ENCODE measurements around the gene ACP2. TPM values are rescaled to one million over a fixed set of nuclear protein-coding genes. Genes with fewer than 3 reads are reported as not detected.

Gene ACP2
- polyA plus RNA-seq, 1 of the 3 experiments (the other 2 are of a cell fraction) = 17.5 TPM

- peaks cover 26% of the 10 kb centered on the region for H3F3A ChIP-seq (replicated peaks; ENCODE audit: insufficient read depth)
- H3K4me3 ChIP-seq (ENCODE audit: low read depth in 2 of 2, low read length in 1 of 2) = no peak overlapping the region
- H3K79me2 ChIP-seq (ENCODE audit: insufficient read depth) = no peaks in the 10 kb centered on the region
- CTCF ChIA-PET = interaction anchor here (0.8 to 1.9 kb wide), 6 partner anchors 8 to 113 kb away, joined by 3 to 7 read pairs (median 4); partner anchors contain the start of gene NR1H3
- no peak overlapping the region for H3K4me2 ChIP-seq
- H3K4me1 ChIP-seq (ENCODE audit: control insufficient read depth in 1 of 2, insufficient read depth in 2 of 2, low read depth in 1 of 2, low read length in 1 of 2) = no peaks in the 10 kb centered on the region; a peak in 2 of 4 replicates
- POLR2A ChIA-PET = no interaction called here
- peaks cover 27 to 48% of the 10 kb centered on the region in 2 experiments for H3K36me3 ChIP-seq (replicated peaks in 1 of 2; ENCODE audit: control insufficient read depth in 1 of 2, insufficient read depth in 2 of 2, low read length in 1 of 2)
- no peaks in the 10 kb centered on the region for H3K9me2 ChIP-seq
- TF ChIP-seq TEAD4 (IDR thresholded peaks at IDR 0.05; ENCODE audit: borderline replicate concordance, insufficient read depth) = no peak
- TF ChIP-seq JUND (IDR thresholded peaks at IDR 0.05) = no peak
- no peak for TF ChIP-seq RAD21 (IDR thresholded peaks at IDR 0.05; ENCODE audit: low read length)
- no peak for TF ChIP-seq EP300 (IDR thresholded peaks at IDR 0.05; ENCODE audit: borderline replicate concordance in 1 of 2, low read depth in 1 of 2, low read length in 1 of 2)
- no peak for TF ChIP-seq MEF2A (IDR thresholded peaks at IDR 0.05; ENCODE audit: borderline replicate concordance, low read depth)
- no peaks in the 10 kb centered on the region for H4K20me1 ChIP-seq (ENCODE audit: insufficient read depth)
- peak; percentile 3 for DNase-seq
- H3K9me3 ChIP-seq = no peaks in the 10 kb centered on the region
- 92% methylated on average over 3 of the region's 3 CpGs for WGBS (ENCODE audit: low lambda C conversion rate)
- no peak overlapping the region for H2AFZ ChIP-seq (ENCODE audit: low read depth)
- no peaks in the 10 kb centered on the region for H3K27me3 ChIP-seq (ENCODE audit: insufficient read depth)
- no peak overlapping the region for H3K9ac ChIP-seq
- H3K27ac ChIP-seq (ENCODE audit: low read depth in 2 of 2, low read length in 1 of 2) = peak overlapping the region in 1 of 2 experiments; percentile 6; a peak in 1 of 4 replicates
These were observed 6.7 kb downstream of the ACP2 start for GRCh38 chr11:47241841-47242301.

- no peaks in the 10 kb centered on the region for H3K79me2 ChIP-seq (ENCODE audit: insufficient read depth)
- peak; percentile 7 for DNase-seq
- WGBS (ENCODE audit: low lambda C conversion rate) = 98% methylated on average over 9 of the region's 10 CpGs
- no peak for TF ChIP-seq NRF1 (IDR thresholded peaks at IDR 0.05; ENCODE audit: low read depth, low read length)
- TF ChIP-seq REST (IDR thresholded peaks at IDR 0.05; ENCODE audit: low read depth, low read length) = no peak
- TF ChIP-seq CTCF (IDR thresholded peaks at IDR 0.05) = no peak
- TF ChIP-seq FOSL2 (IDR thresholded peaks at IDR 0.05; ENCODE audit: borderline replicate concordance, low read depth) = no peak
- H3K9me2 ChIP-seq = no peaks in the 10 kb centered on the region
- peaks cover 40% of the 10 kb centered on the region for H3F3A ChIP-seq (replicated peaks; ENCODE audit: insufficient read depth)
- no peaks in the 10 kb centered on the region for H4K20me1 ChIP-seq (ENCODE audit: insufficient read depth)
- H3K36me3 ChIP-seq (replicated peaks in 1 of 2; ENCODE audit: control insufficient read depth in 1 of 2, insufficient read depth in 2 of 2, low read length in 1 of 2) = peaks cover 41 to 45% of the 10 kb centered on the region in 2 experiments
- no peak overlapping the region for H3K4me3 ChIP-seq (ENCODE audit: low read depth in 2 of 2, low read length in 1 of 2)
- H3K27me3 ChIP-seq (ENCODE audit: insufficient read depth) = no peaks in the 10 kb centered on the region
- no peak overlapping the region for H2AFZ ChIP-seq (ENCODE audit: low read depth)
- ChIA-PET POLR2A (interaction anchor here (1.2 to 1.4 kb wide), 2 partner anchors 9 to 52 kb away, joined by 5 to 8 read pairs; partner anchors contain the start of gene ACP2), CTCF (no interaction called here)
- H3K4me2 ChIP-seq = no peak overlapping the region
- no peak overlapping the region for H3K9ac ChIP-seq
- H3K4me1 ChIP-seq (ENCODE audit: control insufficient read depth in 1 of 2, insufficient read depth in 2 of 2, low read depth in 1 of 2, low read length in 1 of 2) = peaks cover 0 to 6% of the 10 kb centered on the region in 2 experiments; a peak in 2 of 4 replicates
- H3K27ac ChIP-seq (ENCODE audit: low read depth in 2 of 2, low read length in 1 of 2) = no peak overlapping the region
- no peaks in the 10 kb centered on the region for H3K9me3 ChIP-seq
These were observed 8.8 kb downstream of the ACP2 start for GRCh38 chr11:47239852-47240251.

Measured in SK-N-SH (cell line).